CD4-positive, CD25-positive, alpha-beta regulatory T cell (primary cell): ENCODE data around the gene PRR20G. TPM values are rescaled to one million over a fixed set of nuclear protein-coding genes. Genes with fewer than 3 reads are reported as not detected.

ENCODE experiments used
- ATAC-seq, 2 donors: fragments of 150-1000 bp; cut with Tn5 transposase; one replicate each; pipeline ENCODE4 v1.10.0; 2021; ENCODE audit warnings: low read depth in 2 of 2, moderate number of reproducible peaks in 2 of 2, moderate library complexity in 1 of 2
- DNase-seq, 3 donors: peaks; one replicate each; pipeline versions ENCODE4 v3.0.0 to v3.0.0-alpha.2; 2012 to 2022; ENCODE audit warnings: mixed read lengths in 1 of 3
- H3K27ac ChIP-seq: one replicate; pipeline ENCODE4 v1.7.0; 2013; ENCODE audit warnings: mild to moderate bottlenecking, low read length; ENCODE audit not compliant: insufficient read depth, poor library complexity, severe bottlenecking
- H3K27me3 ChIP-seq: one replicate; pipeline ENCODE4 v1.7.0; 2013; ENCODE audit warnings: low read length; ENCODE audit not compliant: control insufficient read depth, insufficient read depth
- H3K36me3 ChIP-seq: one replicate; pipeline ENCODE4 v1.7.0; 2013; ENCODE audit warnings: mild to moderate bottlenecking, low read length, moderate library complexity; ENCODE audit not compliant: control insufficient read depth, insufficient read depth
- H3K4me1 ChIP-seq: 2 replicates; pipeline ENCODE4 v1.7.0; 2013; ENCODE audit warnings: mild to moderate bottlenecking, low read length; ENCODE audit not compliant: insufficient read depth, control insufficient read depth, poor library complexity, severe bottlenecking
- H3K4me3 ChIP-seq: one replicate; pipeline ENCODE4 v1.7.0; 2013; ENCODE audit warnings: low read depth, mild to moderate bottlenecking, low read length, moderate library complexity
- H3K9me3 ChIP-seq, 2 experiments: 1 replicate in 1 of 2; 2 replicates in 1 of 2; pipeline ENCODE4 v1.7.0; 2013; ENCODE audit warnings: low read length in 2 of 2, mild to moderate bottlenecking in 1 of 2, moderate library complexity in 1 of 2; ENCODE audit not compliant: control insufficient read depth in 2 of 2
- H3K27ac Mint-ChIP-seq, 3 donors: one replicate each; pipeline ENCODE4 v1.8.0; 2020 to 2022; ENCODE audit warnings: mild to moderate bottlenecking in 3 of 3, mixed read lengths in 3 of 3, moderate library complexity in 2 of 3
- H3K27me3 Mint-ChIP-seq: one replicate; pipeline ENCODE4 v1.8.0; 2022; ENCODE audit warnings: mild to moderate bottlenecking, mixed read lengths
- H3K36me3 Mint-ChIP-seq: one replicate; pipeline ENCODE4 v1.8.0; 2020; ENCODE audit warnings: mixed read lengths
- H3K4me1 Mint-ChIP-seq, 4 donors: one replicate each; pipeline ENCODE4 v1.8.0; 2020 to 2022; ENCODE audit warnings: mixed read lengths in 4 of 4, mild to moderate bottlenecking in 1 of 4
- H3K4me3 Mint-ChIP-seq, 4 donors: one replicate each; pipeline ENCODE4 v1.8.0; 2020 to 2022; ENCODE audit warnings: mild to moderate bottlenecking in 4 of 4, mixed read lengths in 4 of 4, moderate library complexity in 3 of 4
- H3K9me3 Mint-ChIP-seq, 7 donors: one replicate each; pipeline ENCODE4 v1.8.0; 2020 to 2022; ENCODE audit warnings: mixed read lengths in 7 of 7, mild to moderate bottlenecking in 3 of 7, moderate library complexity in 2 of 7
- polyA plus RNA-seq, 4 donors: library from polyadenylated mRNA; unstranded; fragments of 300-500 nt; fragmentation: Illumina TruSeq; gene quantifications; one replicate each; pipeline ENCODE4 v1.2.3, GENCODE V29; 2021
- total RNA-seq: library from RNA; stranded (reverse); gene quantifications from one replicate; pipeline ENCODE4 v1.2.3, GENCODE V29; 2022

Gene PRR20G
- total and polyA plus RNA-seq, 5 donors from 2014 or later, result not detected

GRCh38 chr3:127260826-127261555, 26.9 kb downstream of the PRR20G start:
- H3K9me3 ChIP-seq, result no peaks in the 10 kb centered on the region
- H3K4me3 ChIP-seq, result no peak overlapping the region
- DNase-seq (no peak), ATAC-seq (no peak)
- no peaks in the 10 kb centered on the region for H3K36me3 ChIP-seq
- H3K27ac ChIP-seq, result no peak overlapping the region
- H3K9me3 Mint-ChIP-seq, result peaks cover 0 to 6% (median 0%) of the 10 kb centered on the region in 7 donors
- H3K4me1 ChIP-seq, result no peaks in the 10 kb centered on the region
- H3K4me1 Mint-ChIP-seq, result no peaks in the 10 kb centered on the region
- no peaks in the 10 kb centered on the region for H3K36me3 Mint-ChIP-seq
- H3K27me3 ChIP-seq, result no peaks in the 10 kb centered on the region
- no peak overlapping the region for H3K27ac Mint-ChIP-seq
- no peaks in the 10 kb centered on the region for H3K27me3 Mint-ChIP-seq
- no peak overlapping the region for H3K4me3 Mint-ChIP-seq

GRCh38 chr3:127260416-127260815, 27.4 kb downstream of the PRR20G start:
- no peak for ATAC-seq
- Histone ChIP-seq H3K4me1 (no peaks in the 10 kb centered on the region), H3K27me3 (no peaks in the 10 kb centered on the region), H3K4me3 (no peak overlapping the region), H3K27ac (no peak overlapping the region), H3K36me3 (no peaks in the 10 kb centered on the region), H3K9me3 (no peaks in the 10 kb centered on the region)
- Mint-ChIP-seq H3K36me3 (no peaks in the 10 kb centered on the region), H3K4me3 (no peak overlapping the region), H3K9me3 (peaks cover 0 to 5% (median 0%) of the 10 kb centered on the region in 7 donors), H3K4me1 (no peaks in the 10 kb centered on the region), H3K27me3 (no peaks in the 10 kb centered on the region), H3K27ac (no peak overlapping the region)
- DNase-seq, result no peak

- peaks cover 0 to 2% (median 0%) of the 10 kb centered on the region in 7 donors for H3K9me3 Mint-ChIP-seq
- no peak overlapping the region for H3K27ac Mint-ChIP-seq
- Histone ChIP-seq H3K4me3 (no peak overlapping the region), H3K36me3 (no peaks in the 10 kb centered on the region), H3K27ac (no peak overlapping the region), H3K9me3 (no peaks in the 10 kb centered on the region), H3K27me3 (no peaks in the 10 kb centered on the region), H3K4me1 (no peaks in the 10 kb centered on the region)
- no peak for DNase-seq
- H3K27me3 Mint-ChIP-seq, result no peaks in the 10 kb centered on the region
- ATAC-seq, result no peak
- no peaks in the 10 kb centered on the region for H3K36me3 Mint-ChIP-seq
- H3K4me3 Mint-ChIP-seq, result no peak overlapping the region
- H3K4me1 Mint-ChIP-seq, result no peaks in the 10 kb centered on the region
Observed at GRCh38 chr3:127259882-127260281, 28.0 kb downstream of the PRR20G start.

GRCh38 chr3:127258733-127259132, 29.1 kb downstream of the PRR20G start:
- H3K4me3 Mint-ChIP-seq, result no peak overlapping the region
- no peaks in the 10 kb centered on the region for H3K27me3 ChIP-seq
- DNase-seq (no peak), ATAC-seq (no peak)
- no peaks in the 10 kb centered on the region for H3K36me3 ChIP-seq
- H3K27ac Mint-ChIP-seq, result no peak overlapping the region
- H3K4me1 ChIP-seq, result no peaks in the 10 kb centered on the region
- no peaks in the 10 kb centered on the region for H3K36me3 Mint-ChIP-seq
- no peak overlapping the region for H3K4me3 ChIP-seq
- H3K9me3 ChIP-seq, result no peaks in the 10 kb centered on the region
- H3K27me3 Mint-ChIP-seq, result no peaks in the 10 kb centered on the region
- peaks cover 0 to 5% (median 0%) of the 10 kb centered on the region in 7 donors for H3K9me3 Mint-ChIP-seq
- no peaks in the 10 kb centered on the region for H3K4me1 Mint-ChIP-seq
- no peak overlapping the region for H3K27ac ChIP-seq

DNA sequence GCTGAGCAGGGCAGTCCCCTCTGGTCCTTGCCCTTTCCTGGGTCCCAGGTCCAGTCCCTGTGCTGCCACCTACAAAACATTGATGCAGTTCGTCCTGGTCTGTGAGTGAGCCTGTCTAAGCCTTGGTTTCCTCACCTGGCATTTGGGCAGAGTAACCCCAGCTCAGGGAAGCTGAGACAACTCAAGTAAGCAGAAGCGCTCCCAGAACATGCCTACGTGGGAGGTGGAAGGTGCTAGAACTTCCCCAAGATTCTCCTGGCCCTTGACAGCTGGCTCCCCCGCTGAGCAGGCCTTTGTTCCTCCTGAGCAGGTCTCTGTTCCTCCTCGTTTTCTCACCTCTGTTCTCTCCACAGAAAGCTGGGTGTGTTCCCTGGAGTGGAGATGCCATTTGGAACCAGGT, 30.5 kb downstream of the PRR20G start:
- Mint-ChIP-seq H3K9me3 (peaks cover 0 to 5% (median 0%) of the 10 kb centered on the region in 7 donors), H3K27me3 (no peaks in the 10 kb centered on the region), H3K36me3 (no peaks in the 10 kb centered on the region), H3K27ac (no peak overlapping the region), H3K4me1 (no peaks in the 10 kb centered on the region), H3K4me3 (no peak overlapping the region)
- H3K27ac ChIP-seq, result no peak overlapping the region
- H3K4me3 ChIP-seq, result no peak overlapping the region
- no peaks in the 10 kb centered on the region for H3K27me3 ChIP-seq
- no peaks in the 10 kb centered on the region for H3K36me3 ChIP-seq
- DNase-seq, result no peak
- H3K4me1 ChIP-seq, result no peaks in the 10 kb centered on the region
- no peak for ATAC-seq
- no peaks in the 10 kb centered on the region for H3K9me3 ChIP-seq

- no peak overlapping the region for H3K4me3 ChIP-seq
- DNase-seq (no peak), ATAC-seq (no peak)
- no peaks in the 10 kb centered on the region for H3K27me3 ChIP-seq
- peak overlapping the region in 1 of 3 donors; percentile 26 for H3K27ac Mint-ChIP-seq
- H3K4me1 Mint-ChIP-seq, result no peaks in the 10 kb centered on the region
- H3K9me3 ChIP-seq, result no peaks in the 10 kb centered on the region
- H3K4me3 Mint-ChIP-seq, result no peak overlapping the region
- H3K36me3 Mint-ChIP-seq, result no peaks in the 10 kb centered on the region
- no peaks in the 10 kb centered on the region for H3K4me1 ChIP-seq
- no peaks in the 10 kb centered on the region for H3K27me3 Mint-ChIP-seq
- H3K27ac ChIP-seq, result no peak overlapping the region
- no peaks in the 10 kb centered on the region for H3K36me3 ChIP-seq
- H3K9me3 Mint-ChIP-seq, result peaks cover 0 to 5% (median 0%) of the 10 kb centered on the region in 7 donors
Observed at GRCh38 chr3:127256733-127257271, 31.0 kb downstream of the PRR20G start.

- no peaks in the 10 kb centered on the region for H3K36me3 Mint-ChIP-seq
Observed at GRCh38 chr3:127256138-127256537, 31.7 kb downstream of the PRR20G start.

DNA sequence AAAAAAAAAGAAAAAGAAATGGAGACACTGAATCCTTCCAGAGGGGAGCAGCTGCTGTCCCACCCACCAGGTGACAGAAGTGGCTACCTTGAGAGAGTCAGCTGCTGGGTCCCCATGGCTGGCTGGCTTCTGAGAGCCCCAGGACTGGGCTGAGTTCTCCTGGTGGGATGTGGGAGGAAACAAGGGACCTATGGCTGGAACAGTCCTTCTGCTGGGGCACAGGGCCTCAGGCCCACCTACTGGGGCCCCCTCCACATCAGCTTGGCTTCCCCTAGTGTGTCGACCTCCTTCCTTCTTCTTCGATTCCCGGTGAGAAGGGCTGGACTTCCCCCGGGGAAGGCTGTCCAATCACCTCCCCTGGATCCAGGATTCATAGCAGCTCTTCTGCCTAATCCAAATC, 32.3 kb downstream of the PRR20G start:
- Mint-ChIP-seq H3K36me3 (no peaks in the 10 kb centered on the region), H3K4me3 (no peak overlapping the region), H3K27me3 (no peaks in the 10 kb centered on the region), H3K9me3 (peaks cover 0 to 5% (median 0%) of the 10 kb centered on the region in 7 donors), H3K4me1 (no peaks in the 10 kb centered on the region), H3K27ac (no peak overlapping the region)
- H3K4me1 ChIP-seq, result no peaks in the 10 kb centered on the region
- DNase-seq (no peak), ATAC-seq (no peak)
- no peaks in the 10 kb centered on the region for H3K9me3 ChIP-seq
- no peaks in the 10 kb centered on the region for H3K27me3 ChIP-seq
- H3K36me3 ChIP-seq, result no peaks in the 10 kb centered on the region
- H3K27ac ChIP-seq, result no peak overlapping the region
- H3K4me3 ChIP-seq, result no peak overlapping the region

More at GRCh38 chr3:127256138-127256537, 31.7 kb downstream of the PRR20G start:
- Mint-ChIP-seq H3K4me1 (no peaks in the 10 kb centered on the region), H3K27me3 (no peaks in the 10 kb centered on the region), H3K9me3 (peaks cover 0 to 5% (median 0%) of the 10 kb centered on the region in 7 donors), H3K27ac (no peak overlapping the region), H3K4me3 (no peak overlapping the region)
- Histone ChIP-seq H3K36me3 (no peaks in the 10 kb centered on the region), H3K4me1 (no peaks in the 10 kb centered on the region), H3K9me3 (no peaks in the 10 kb centered on the region), H3K27ac (no peak overlapping the region), H3K4me3 (no peak overlapping the region), H3K27me3 (no peaks in the 10 kb centered on the region)
- no peak for ATAC-seq
- DNase-seq, result no peak
